ENCODE results near the gene LRRC61.

The LRRC61 gene

GRCh38 chr7:150332852-150333635 is 9.9 kb downstream of the LRRC61 start:
- DNase-seq: no peak

GRCh38 chr7:150333659-150334058 is 10.5 kb downstream of the LRRC61 start:
- no peak for DNase-seq

- no peak for DNase-seq
These were observed 11.0 kb downstream of the LRRC61 start for GRCh38 chr7:150334108-150334507.

GRCh38 chr7:150335108-150335773 is 12.1 kb downstream of the LRRC61 start:
- no peak for DNase-seq

- no peak for DNase-seq
These were observed 12.6 kb downstream of the LRRC61 start for GRCh38 chr7:150335774-150336112.

GRCh38 chr7:150336746-150337145 is 13.6 kb downstream of the LRRC61 start:
- DNase-seq: no peak

GRCh38 chr7:150337179-150337578 is 14.0 kb downstream of the LRRC61 start:
- no peak for DNase-seq

GRCh38 chr7:150337659-150338081 is 14.5 kb downstream of the LRRC61 start:
- no peak for DNase-seq

GRCh38 chr7:150338166-150338829 is 15.1 kb downstream of the LRRC61 start:
- DNase-seq: no peak

GRCh38 chr7:150339409-150339809 is 16.3 kb downstream of the LRRC61 start:
- no peak for DNase-seq

GRCh38 chr7:150340024-150340749 is 17.0 kb downstream of the LRRC61 start:
- DNase-seq: no peak

- DNase-seq: no peak
These were observed 17.7 kb downstream of the LRRC61 start for GRCh38 chr7:150340875-150341262.

GRCh38 chr7:150341263-150342120 is 18.3 kb downstream of the LRRC61 start, which contains the start of gene RARRES2:
Gene RARRES2, minus strand, starts transcription at chr7:150341629. Its CDS starts 1,020 bp downstream, at chr7:150340609.
- DNase-seq: no peak

GRCh38 chr7:150342121-150342408 is 18.9 kb downstream of the LRRC61 start:
- no peak for DNase-seq

GRCh38 chr7:150343225-150343624 is 20.1 kb downstream of the LRRC61 start:
- no peak for DNase-seq

GRCh38 chr7:150344299-150344698 is 21.1 kb downstream of the LRRC61 start:
- DNase-seq: no peak

GRCh38 chr7:150345012-150345411 is 21.9 kb downstream of the LRRC61 start:
- DNase-seq: no peak

GRCh38 chr7:150346922-150347321 is 23.8 kb downstream of the LRRC61 start:
- DNase-seq: no peak

- no peak for DNase-seq
These were observed 28.5 kb downstream of the LRRC61 start for GRCh38 chr7:150351587-150352194.

GRCh38 chr7:150355666-150356059 is 32.5 kb downstream of the LRRC61 start:
- no peak for DNase-seq

- DNase-seq: no peak
These were observed 33.2 kb downstream of the LRRC61 start for GRCh38 chr7:150356265-150356897.

- no peak for DNase-seq
These were observed 34.1 kb downstream of the LRRC61 start for GRCh38 chr7:150357270-150357669.

All from SIG-M5 (cell line).